GM18873 (cell line): ENCODE measurements around the gene SLCO2A1.

Experiments
- ATAC-seq: cut with Tn5 transposase; IDR thresholded peaks from one replicate; pipeline ENCODE4 v1.9.1; 2021; ENCODE audit warnings: mild to moderate bottlenecking, moderate library complexity, moderate number of reproducible peaks; ENCODE audit not compliant: unreplicated experiment, low FRiP score

Gene SLCO2A1

DNA sequence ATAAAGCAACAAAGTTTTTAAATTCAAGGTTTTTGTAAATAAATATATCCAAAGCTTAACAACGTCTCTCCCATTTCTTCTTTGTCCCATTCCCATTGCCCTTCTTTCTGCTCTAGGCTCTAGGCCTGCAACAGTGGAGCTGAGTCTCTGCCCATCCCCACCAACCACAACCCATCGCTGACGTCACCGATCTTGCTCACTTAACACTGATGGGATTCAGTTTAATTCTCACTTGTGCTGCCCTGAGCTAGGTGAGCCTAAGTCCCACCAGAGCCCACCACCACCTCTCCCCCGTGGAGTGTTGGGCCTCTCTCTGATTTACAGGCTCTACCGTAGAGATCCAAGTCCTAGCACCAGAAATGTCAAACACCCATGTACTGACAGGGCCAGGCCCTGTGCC, 72.7 kb downstream of the SLCO2A1 start:
- no peak for ATAC-seq

DNA sequence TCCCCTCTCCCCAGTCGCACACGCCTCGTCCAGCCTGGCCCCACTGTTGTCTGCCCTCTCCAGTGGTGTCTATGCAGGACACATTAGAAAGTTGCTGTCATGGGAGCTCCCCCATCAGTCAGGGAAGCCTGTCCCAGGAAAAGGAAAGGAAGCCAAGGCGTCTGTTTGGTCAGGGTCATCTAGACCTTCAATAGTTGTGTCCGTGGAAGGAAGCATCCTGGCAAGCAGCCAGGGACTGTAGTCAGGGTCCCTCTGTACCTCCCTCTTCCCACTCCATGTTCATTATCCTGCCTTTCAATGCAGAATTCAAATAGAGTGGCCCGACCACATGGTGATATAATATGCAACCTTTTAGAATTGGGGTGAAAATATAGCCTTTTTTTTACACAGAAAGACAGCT, 73.4 kb downstream of the SLCO2A1 start:
- ATAC-seq, result no peak

GRCh38 chr3:133955892-133956291, 73.8 kb downstream of the SLCO2A1 start:
- ATAC-seq, result no peak

DNA sequence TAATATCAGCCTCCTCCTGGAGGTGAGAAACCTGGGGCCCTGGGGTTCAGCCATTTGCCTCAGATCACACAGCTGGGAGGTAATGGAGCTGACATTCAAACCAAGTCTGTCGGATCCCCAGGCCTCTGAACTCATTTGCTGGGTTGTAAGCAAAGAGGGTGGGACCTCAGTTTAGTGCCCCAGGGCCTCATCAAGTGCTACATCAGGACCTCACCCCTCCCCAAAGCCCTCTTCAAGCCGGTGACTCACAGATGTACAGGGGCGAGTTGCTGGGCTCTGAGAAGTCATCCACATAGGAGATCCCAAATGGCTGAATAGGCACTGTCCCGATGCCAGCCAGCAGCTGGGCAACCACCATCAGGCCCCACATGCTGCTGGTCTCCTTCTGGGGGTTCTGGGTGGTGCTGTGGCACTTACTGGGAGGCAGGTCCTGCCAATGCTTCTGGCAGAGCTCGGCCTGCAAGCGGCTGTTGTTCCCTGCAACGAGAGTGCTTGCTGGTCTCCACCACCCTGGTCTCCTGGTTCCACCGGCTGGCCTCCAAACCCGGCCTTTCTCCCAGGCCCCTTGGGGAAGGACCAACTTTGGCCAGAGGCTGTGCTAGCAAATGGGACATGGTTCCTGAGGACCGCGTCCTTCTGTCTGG, 74.9 kb downstream of the SLCO2A1 start:
- no peak for ATAC-seq

- no peak for ATAC-seq
Observed at GRCh38 chr3:133953297-133953696, 76.4 kb downstream of the SLCO2A1 start.

DNA sequence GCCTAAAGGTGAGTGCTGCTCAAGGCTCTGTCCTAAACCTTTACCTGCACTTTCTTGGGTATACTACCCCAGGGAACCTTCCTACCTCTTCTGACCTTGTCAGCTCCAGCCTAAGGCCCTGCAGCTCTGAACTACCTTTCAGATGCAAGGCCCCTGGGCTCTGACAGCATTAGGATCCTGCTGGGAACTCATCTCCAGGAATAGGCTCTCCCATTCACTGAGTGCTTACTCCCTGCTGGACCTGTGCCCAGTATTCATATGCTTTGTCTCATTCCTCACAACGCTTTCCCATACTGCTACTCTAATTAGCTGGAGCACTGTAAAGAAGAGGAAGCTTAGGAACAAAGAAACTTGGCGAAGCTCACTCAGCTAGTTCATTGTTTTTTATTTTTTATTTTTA, 80.3 kb downstream of the SLCO2A1 start:
- ATAC-seq, result no peak

DNA sequence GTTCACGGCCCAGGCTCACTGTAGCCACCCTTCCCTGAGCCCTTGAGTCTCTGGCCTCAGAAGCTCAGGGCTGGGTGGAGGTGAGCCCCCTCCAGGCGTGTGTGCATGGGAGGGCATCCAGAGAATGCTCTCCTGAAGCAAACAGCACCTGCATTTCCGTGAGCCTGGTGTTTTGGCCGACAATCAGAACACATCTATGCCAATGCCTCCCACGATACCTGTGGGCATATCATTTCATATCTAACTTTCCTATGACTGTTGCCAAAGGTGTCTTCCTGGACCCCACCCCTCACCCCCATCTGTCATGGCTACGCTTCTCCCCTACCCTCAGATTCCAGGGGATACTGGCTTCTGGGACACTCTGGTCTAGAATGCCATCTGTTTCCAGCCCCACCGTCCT, 80.7 kb downstream of the SLCO2A1 start:
- ATAC-seq, result no peak

DNA sequence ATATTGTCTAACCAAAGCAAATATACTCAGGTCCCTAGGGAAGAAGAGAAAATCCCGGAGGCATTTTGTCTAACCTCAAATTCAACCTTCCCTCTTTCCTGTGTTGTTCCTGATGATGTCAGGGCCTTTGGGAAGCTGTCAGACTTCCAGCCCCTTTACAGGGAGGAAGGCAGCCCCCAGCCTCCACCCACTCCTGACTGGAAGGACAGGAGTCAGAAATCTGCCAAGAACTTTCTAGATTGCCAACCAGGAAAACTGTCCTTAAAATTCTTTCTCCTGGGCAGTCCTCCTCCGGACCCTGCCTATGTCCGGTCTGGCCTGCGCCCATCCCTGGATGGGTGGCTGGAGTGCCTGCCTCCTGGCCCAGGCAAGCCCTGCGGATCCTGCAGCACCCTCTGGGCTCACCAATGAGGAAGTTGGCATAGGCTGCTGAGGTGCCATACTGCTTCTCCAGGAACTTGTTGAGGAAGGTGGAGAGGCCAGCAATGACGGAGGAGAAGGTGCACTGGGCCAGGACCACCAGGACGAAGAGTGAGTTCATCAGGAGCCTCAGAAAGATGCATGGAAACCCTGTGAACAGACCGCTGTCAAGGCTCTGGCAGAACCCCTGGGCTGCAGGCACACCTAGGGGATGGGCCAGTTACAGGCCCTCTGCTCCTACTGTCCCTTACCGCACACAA, 81.5 kb downstream of the SLCO2A1 start:
- ATAC-seq, result no peak

GRCh38 chr3:133945381-133946095, 84.2 kb downstream of the SLCO2A1 start:
- no peak for ATAC-seq

GRCh38 chr3:133944641-133945380, 84.9 kb downstream of the SLCO2A1 start:
- no peak for ATAC-seq

DNA sequence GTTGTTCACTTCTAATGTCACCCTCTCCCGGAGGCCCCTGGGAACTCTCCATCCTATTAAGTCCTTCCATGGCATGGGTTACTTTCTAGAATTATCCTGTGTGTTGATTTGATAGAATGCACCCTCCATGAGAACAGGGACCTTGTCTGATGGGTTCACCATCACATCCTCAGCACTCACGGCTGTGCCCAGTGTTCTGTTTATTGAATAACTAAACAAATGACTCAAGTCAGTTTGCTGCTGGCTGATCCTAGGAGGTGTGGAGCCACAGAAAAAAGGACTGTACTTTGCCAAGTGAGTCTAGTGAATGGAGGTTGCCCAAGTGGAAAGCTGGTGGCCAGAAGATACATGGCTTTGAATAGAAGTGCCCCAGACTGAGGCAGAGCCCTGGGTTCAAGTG, 85.5 kb downstream of the SLCO2A1 start:
- ATAC-seq, result no peak

GRCh38 chr3:133943639-133944141, 86.0 kb downstream of the SLCO2A1 start:
- ATAC-seq, result no peak

GRCh38 chr3:133943031-133943535, 86.6 kb downstream of the SLCO2A1 start:
- ATAC-seq, result no peak

- ATAC-seq, result no peak
Observed at GRCh38 chr3:133941415-133941821, 88.3 kb downstream of the SLCO2A1 start.

DNA sequence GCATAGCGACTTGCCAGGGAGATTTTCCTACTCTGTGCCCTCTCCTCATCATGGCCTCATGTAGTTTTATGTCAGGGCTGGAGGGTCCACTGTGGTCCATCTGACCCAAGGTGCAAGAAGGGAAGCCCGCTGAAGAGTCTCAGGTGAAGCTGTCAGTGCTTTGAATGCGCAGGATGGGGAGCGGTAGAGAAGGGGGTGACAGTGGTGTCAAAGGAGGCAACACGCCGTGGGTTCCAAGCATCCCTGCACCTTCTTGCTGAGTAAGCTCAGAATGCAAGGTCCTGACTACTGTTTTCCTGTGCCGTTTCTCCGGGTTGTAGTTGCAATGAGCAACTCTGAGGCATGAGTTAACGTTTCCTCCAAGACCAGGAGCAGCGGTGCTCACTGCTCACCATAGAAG, 89.2 kb downstream of the SLCO2A1 start:
- ATAC-seq, result no peak

GRCh38 chr3:133939463-133939835, 90.3 kb downstream of the SLCO2A1 start:
- ATAC-seq, result no peak

DNA sequence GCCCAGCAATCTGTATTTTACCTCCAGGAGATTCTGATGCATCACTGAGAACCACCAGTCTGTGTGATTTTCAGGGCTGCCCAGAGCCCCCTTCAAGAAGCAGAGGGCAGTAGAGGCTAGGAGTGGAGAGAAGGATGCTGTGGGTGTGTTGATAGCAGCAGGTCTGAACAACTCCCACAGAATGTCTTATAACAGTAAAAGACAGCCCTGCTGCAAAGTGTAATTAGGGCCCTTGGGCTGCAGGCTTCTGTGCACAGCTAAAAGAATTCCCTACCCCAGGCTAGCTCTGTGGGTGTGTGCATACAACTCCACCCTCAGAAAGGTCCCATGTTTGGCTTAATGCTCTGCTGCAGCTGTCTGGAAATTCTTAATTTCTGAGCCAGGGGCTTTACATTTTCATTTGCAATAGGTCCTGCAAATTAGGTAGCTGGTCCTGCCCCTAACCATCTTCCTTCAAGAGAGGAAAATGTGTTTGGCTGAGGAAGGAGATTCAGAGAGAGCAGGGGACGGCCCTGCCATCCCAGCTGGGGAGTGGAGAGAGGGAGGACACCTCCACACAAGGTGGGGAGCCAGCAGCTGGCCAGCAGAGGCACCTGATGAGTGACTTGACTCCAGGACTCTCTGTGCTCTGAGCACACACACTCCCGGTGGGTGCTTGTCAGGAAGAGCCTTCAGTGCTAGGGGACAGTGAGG, 90.8 kb downstream of the SLCO2A1 start:
- no peak for ATAC-seq

- ATAC-seq, result no peak
Observed at GRCh38 chr3:133937756-133938601, 91.7 kb downstream of the SLCO2A1 start.

- ATAC-seq, result no peak
Observed at GRCh38 chr3:133937061-133937686, 92.6 kb downstream of the SLCO2A1 start.
